Neural cell (in vitro differentiated cells): ENCODE results near the gene PCYT1A. TPM values are rescaled to one million over a fixed set of nuclear protein-coding genes. Genes with fewer than 3 reads are reported as not detected.

ENCODE experiments used
- H2AFZ ChIP-seq: fragments of 200-600, 300-800 bp; sonication (generic), shearing (Covaris generic); 2 replicates; pipeline ENCODE4 v1.6.0; 2014; ENCODE audit warnings: low read depth, mild to moderate bottlenecking, antibody characterized with exemption, low read length, moderate library complexity
- H3F3A ChIP-seq: fragments of 200-600 bp; shearing (Covaris generic); 2 replicates; pipeline ENCODE4 v1.6.1; 2016; ENCODE audit warnings: mild to moderate bottlenecking, moderate library complexity, mixed read lengths, antibody characterized with exemption, low read length; ENCODE audit not compliant: insufficient read depth, poor library complexity, severe bottlenecking
- H3K27ac ChIP-seq: fragments of 200-600, 300-800 bp; sonication (generic), shearing (Covaris generic); 2 replicates; pipeline ENCODE4 v1.5.1; 2014; ENCODE audit warnings: mild to moderate bottlenecking, low read length, moderate library complexity
- H3K27me3 ChIP-seq: fragments of 300-800, 200-600 bp; sonication (generic), shearing (Covaris generic); 2 replicates; pipeline ENCODE4 v1.6.0; 2014; ENCODE audit warnings: mild to moderate bottlenecking, low read depth, low read length, moderate library complexity; ENCODE audit not compliant: insufficient read depth
- H3K36me3 ChIP-seq: fragments of 300-800, 200-600 bp; sonication (generic), shearing (Covaris generic); 2 replicates; pipeline ENCODE4 v1.5.1; 2014; ENCODE audit warnings: mild to moderate bottlenecking, antibody characterized with exemption, low read length, moderate library complexity; ENCODE audit not compliant: insufficient read depth
- H3K4me2 ChIP-seq: fragments of 300-800, 200-600 bp; sonication (generic), shearing (Covaris generic); 2 replicates; pipeline ENCODE4 v1.6.0; 2014; ENCODE audit warnings: mild to moderate bottlenecking, low read length
- H3K4me3 ChIP-seq: fragments of 300-800, 200-600 bp; sonication (generic), shearing (Covaris generic); 2 replicates; pipeline ENCODE4 v1.5.1; 2014; ENCODE audit warnings: mild to moderate bottlenecking, low read length, moderate library complexity
- H3K79me2 ChIP-seq: fragments of 200-600 bp; shearing (Covaris generic); replicated peaks from 2 replicates; pipeline ENCODE4 v1.6.0; 2014; ENCODE audit warnings: mild to moderate bottlenecking, low read length, moderate library complexity; ENCODE audit not compliant: insufficient read depth
- H3K9ac ChIP-seq: fragments of 300-800, 200-600 bp; sonication (generic), shearing (Covaris generic); 2 replicates; pipeline ENCODE4 v1.6.1; 2016; ENCODE audit warnings: mild to moderate bottlenecking, low read length, mixed read lengths
- H3K9me2 ChIP-seq: fragments of 200-600 bp; shearing (Covaris generic); 2 replicates; pipeline ENCODE4 v1.6.1; 2016; ENCODE audit warnings: mild to moderate bottlenecking, low read length, mixed read lengths; ENCODE audit not compliant: insufficient read depth
- H3K9me3 ChIP-seq: fragments of 200-600, 300-800 bp; sonication (generic), shearing (Covaris generic); 2 replicates; pipeline ENCODE4 v1.6.1; 2016; ENCODE audit warnings: mild to moderate bottlenecking, mixed run types, low read length, moderate library complexity, mixed read lengths
- H4K20me1 ChIP-seq: fragments of 200-600 bp; shearing (Covaris generic); 2 replicates; pipeline ENCODE4 v1.6.1; 2016; ENCODE audit warnings: mild to moderate bottlenecking, mixed run types; ENCODE audit not compliant: insufficient read depth
- EP300 ChIP-seq: fragments of 450-650 bp; conservative IDR thresholded peaks from 2 replicates; pipeline ENCODE4 v1.6.1; 2014; ENCODE audit warnings: antibody characterized with exemption, mild to moderate bottlenecking, moderate library complexity; ENCODE audit not compliant: poor library complexity, severe bottlenecking
- EZH2 ChIP-seq: fragments of 200-600, 300-800 bp; shearing (Covaris generic), sonication (generic); IDR thresholded peaks from 2 replicates; pipeline ENCODE4 v1.6.1; 2014; ENCODE audit warnings: antibody characterized with exemption, low read length, borderline replicate concordance, mild to moderate bottlenecking; ENCODE audit not compliant: insufficient read depth, poor library complexity, severe bottlenecking
- MXI1 ChIP-seq: fragments of 450-650 bp; conservative IDR thresholded peaks from 2 replicates; pipeline ENCODE4 v1.6.1; 2014; ENCODE audit warnings: antibody characterized with exemption, mild to moderate bottlenecking; ENCODE audit not compliant: poor library complexity, severe bottlenecking
- POLR2AphosphoS5 ChIP-seq: IDR thresholded peaks from 2 replicates; pipeline ENCODE4 v1.6.1; 2012
- RAD21 ChIP-seq: fragments of 450-650 bp; conservative IDR thresholded peaks from 2 replicates; pipeline ENCODE4 v1.6.1; 2014; ENCODE audit warnings: antibody characterized with exemption, mild to moderate bottlenecking, moderate library complexity
- SMC3 ChIP-seq: fragments of 450-650 bp; conservative IDR thresholded peaks from 2 replicates; pipeline ENCODE4 v1.6.1; 2014; ENCODE audit warnings: antibody characterized with exemption, mild to moderate bottlenecking, moderate library complexity; ENCODE audit not compliant: poor library complexity
- TAF1 ChIP-seq: IDR thresholded peaks from 2 replicates; pipeline ENCODE4 v1.6.1; 2012; ENCODE audit warnings: low read depth
- polyA plus RNA-seq: library from polyadenylated mRNA; depleted of rRNA; stranded (reverse); fragments of >200 nt; gene quantifications from 2 replicates; pipeline ENCODE4 v1.2.3, GENCODE V29; 2014
- TF ChIP-seq, protein P1 (sequence below): fragments of 450-650 bp; IDR thresholded peaks from 2 replicates; pipeline ENCODE4 v1.5.1; 2014; ENCODE audit warnings: antibody characterized with exemption, mild to moderate bottlenecking, moderate library complexity; ENCODE audit not compliant: poor library complexity, severe bottlenecking
- TF ChIP-seq, protein P2 (sequence below): IDR thresholded peaks from 2 replicates; pipeline ENCODE4 v1.6.1; 2012; ENCODE audit warnings: borderline replicate concordance

PCYT1A gene
- polyA plus RNA-seq, 1 donor from 2014 or later: 21.7 TPM

DNA sequence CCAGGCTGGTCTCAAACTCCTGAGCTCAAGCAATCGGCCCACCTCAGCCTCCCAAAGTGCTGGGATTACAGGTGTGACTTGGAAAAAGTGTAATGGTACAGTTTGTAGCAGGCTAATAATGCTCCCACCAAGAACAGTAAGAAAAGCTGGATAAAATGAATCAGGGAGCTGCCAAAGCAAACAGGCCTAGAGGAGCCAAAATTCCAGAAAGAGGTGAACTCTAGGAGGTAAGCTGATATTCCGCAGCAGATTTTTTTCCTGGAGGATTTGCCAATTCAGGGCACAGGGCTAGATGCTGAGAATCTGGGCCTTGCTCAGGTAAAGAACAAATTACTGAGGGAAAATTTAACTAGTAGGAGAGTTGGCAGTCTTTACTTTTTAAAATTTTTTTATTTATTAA, 11.0 kb upstream of the PCYT1A start (continued):
- TF ChIP-seq EZH2: no peak

DNA sequence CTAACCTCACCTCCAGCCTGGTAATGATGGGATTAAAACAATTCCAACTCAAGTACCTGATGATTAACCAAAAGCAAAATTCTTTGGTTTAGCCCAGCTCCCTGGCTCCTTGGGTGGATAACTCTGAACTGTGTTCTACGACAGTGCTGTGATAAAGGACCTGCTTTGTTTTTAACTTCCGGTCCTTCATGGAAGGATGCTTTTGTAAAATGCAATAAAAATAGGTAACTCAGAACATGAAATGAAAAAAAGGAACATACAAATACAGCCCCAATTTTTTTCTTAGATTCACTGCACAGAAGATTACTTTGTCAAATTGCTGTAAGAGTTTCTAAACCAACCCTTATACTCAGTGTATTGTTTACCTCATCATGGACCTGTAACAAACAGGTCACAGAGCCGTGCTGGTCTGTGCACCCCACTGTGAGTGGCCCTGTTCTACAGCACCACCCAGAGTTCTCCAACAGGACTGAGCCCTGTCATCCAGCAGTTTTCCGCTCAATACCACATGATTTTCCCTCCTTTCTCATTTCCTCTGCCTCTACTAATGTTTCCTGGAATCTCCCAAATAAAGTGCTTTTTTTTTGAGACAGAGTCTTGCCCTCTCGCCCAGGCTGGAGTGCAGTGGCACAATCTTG, 4.9 kb upstream of the PCYT1A start:
- no peak overlapping the region for H2AFZ ChIP-seq
- H3F3A ChIP-seq: no peaks in the 10 kb centered on the region
- no peaks in the 10 kb centered on the region for H3K9me3 ChIP-seq
- H3K27ac ChIP-seq: no peak overlapping the region
- no peaks in the 10 kb centered on the region for H3K27me3 ChIP-seq
- no peaks in the 10 kb centered on the region for H3K9me2 ChIP-seq
- H3K9ac ChIP-seq: no peak overlapping the region
- no peaks in the 10 kb centered on the region for H4K20me1 ChIP-seq
- no peak overlapping the region for H3K4me3 ChIP-seq
- no peak for TF ChIP-seq POLR2AphosphoS5
- no peak for TF ChIP-seq MXI1
- TF ChIP-seq SMC3: no peak
- TF ChIP-seq, protein P1, sequence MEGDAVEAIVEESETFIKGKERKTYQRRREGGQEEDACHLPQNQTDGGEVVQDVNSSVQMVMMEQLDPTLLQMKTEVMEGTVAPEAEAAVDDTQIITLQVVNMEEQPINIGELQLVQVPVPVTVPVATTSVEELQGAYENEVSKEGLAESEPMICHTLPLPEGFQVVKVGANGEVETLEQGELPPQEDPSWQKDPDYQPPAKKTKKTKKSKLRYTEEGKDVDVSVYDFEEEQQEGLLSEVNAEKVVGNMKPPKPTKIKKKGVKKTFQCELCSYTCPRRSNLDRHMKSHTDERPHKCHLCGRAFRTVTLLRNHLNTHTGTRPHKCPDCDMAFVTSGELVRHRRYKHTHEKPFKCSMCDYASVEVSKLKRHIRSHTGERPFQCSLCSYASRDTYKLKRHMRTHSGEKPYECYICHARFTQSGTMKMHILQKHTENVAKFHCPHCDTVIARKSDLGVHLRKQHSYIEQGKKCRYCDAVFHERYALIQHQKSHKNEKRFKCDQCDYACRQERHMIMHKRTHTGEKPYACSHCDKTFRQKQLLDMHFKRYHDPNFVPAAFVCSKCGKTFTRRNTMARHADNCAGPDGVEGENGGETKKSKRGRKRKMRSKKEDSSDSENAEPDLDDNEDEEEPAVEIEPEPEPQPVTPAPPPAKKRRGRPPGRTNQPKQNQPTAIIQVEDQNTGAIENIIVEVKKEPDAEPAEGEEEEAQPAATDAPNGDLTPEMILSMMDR: no peak
- no peak for TF ChIP-seq EP300
- no peak for TF ChIP-seq EZH2
- TF ChIP-seq, protein P2, sequence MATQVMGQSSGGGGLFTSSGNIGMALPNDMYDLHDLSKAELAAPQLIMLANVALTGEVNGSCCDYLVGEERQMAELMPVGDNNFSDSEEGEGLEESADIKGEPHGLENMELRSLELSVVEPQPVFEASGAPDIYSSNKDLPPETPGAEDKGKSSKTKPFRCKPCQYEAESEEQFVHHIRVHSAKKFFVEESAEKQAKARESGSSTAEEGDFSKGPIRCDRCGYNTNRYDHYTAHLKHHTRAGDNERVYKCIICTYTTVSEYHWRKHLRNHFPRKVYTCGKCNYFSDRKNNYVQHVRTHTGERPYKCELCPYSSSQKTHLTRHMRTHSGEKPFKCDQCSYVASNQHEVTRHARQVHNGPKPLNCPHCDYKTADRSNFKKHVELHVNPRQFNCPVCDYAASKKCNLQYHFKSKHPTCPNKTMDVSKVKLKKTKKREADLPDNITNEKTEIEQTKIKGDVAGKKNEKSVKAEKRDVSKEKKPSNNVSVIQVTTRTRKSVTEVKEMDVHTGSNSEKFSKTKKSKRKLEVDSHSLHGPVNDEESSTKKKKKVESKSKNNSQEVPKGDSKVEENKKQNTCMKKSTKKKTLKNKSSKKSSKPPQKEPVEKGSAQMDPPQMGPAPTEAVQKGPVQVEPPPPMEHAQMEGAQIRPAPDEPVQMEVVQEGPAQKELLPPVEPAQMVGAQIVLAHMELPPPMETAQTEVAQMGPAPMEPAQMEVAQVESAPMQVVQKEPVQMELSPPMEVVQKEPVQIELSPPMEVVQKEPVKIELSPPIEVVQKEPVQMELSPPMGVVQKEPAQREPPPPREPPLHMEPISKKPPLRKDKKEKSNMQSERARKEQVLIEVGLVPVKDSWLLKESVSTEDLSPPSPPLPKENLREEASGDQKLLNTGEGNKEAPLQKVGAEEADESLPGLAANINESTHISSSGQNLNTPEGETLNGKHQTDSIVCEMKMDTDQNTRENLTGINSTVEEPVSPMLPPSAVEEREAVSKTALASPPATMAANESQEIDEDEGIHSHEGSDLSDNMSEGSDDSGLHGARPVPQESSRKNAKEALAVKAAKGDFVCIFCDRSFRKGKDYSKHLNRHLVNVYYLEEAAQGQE: no peak
- no peak for TF ChIP-seq RAD21
- no peak for TF ChIP-seq TAF1
- H3K36me3 ChIP-seq: no peaks in the 10 kb centered on the region
- H3K79me2 ChIP-seq: no peaks in the 10 kb centered on the region
- no peak overlapping the region for H3K4me2 ChIP-seq

DNA sequence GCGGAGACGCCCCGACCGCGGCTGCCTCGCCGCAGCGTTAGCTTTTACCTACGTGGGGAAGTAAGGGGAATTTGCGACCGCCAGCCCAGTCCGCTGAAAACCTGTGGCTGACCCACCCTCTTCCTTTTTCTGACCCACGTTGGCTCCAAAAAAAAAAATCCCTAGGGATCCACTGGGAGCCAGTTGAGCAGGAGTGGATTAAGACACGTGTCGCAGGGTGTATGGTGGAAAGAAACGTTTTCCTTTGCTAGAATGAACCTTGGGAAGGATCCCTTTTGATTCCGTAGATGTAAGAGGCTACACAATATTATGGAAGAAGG, 575 bp upstream of the PCYT1A start:
- no peaks in the 10 kb centered on the region for H3K27me3 ChIP-seq
- peak overlapping the region; percentile 80 for H3K27ac ChIP-seq
- H3F3A ChIP-seq: no peaks in the 10 kb centered on the region
- peak overlapping the region; percentile 34 for H2AFZ ChIP-seq
- H3K9ac ChIP-seq: peak overlapping the region; percentile 85
- H3K9me2 ChIP-seq: no peaks in the 10 kb centered on the region
- H3K36me3 ChIP-seq: no peaks in the 10 kb centered on the region
- H3K4me2 ChIP-seq: peak overlapping the region; percentile 84
- no peaks in the 10 kb centered on the region for H3K9me3 ChIP-seq
- TF ChIP-seq, protein P2: no peak
- TF ChIP-seq SMC3: no peak
- peak; percentile 4 for TF ChIP-seq RAD21
- TF ChIP-seq, protein P1: no peak
- TF ChIP-seq POLR2AphosphoS5: no peak
- TF ChIP-seq MXI1: peak; percentile 70
- no peak for TF ChIP-seq EP300
- TF ChIP-seq EZH2: no peak
- TF ChIP-seq TAF1: no peak
- H3K79me2 ChIP-seq: peaks cover 24% of the 10 kb centered on the region
- H4K20me1 ChIP-seq: no peaks in the 10 kb centered on the region
- H3K4me3 ChIP-seq: peak overlapping the region; percentile 82
